Muscle layer of colon (tissue), 2 donors: Measurements from ENCODE around the gene ARPC2.
A peak's percentile ranks its signal among the peaks of the same experiment; 100 is the strongest.

Source experiments
- H3K27ac ChIP-seq: one replicate; pipeline ENCODE4 v1.7.0; 2013; ENCODE audit warnings: low read depth, mild to moderate bottlenecking, low read length, moderate library complexity
- H3K27me3 ChIP-seq, 2 donors: one replicate each; pipeline ENCODE4 v1.7.0; 2013; ENCODE audit warnings: low read length in 2 of 2, mild to moderate bottlenecking in 2 of 2; ENCODE audit not compliant: insufficient read depth in 2 of 2, control insufficient read depth in 1 of 2
- H3K36me3 ChIP-seq: one replicate; pipeline ENCODE4 v1.7.0; 2013; ENCODE audit warnings: mild to moderate bottlenecking, low read length; ENCODE audit not compliant: insufficient read depth
- H3K4me1 ChIP-seq: one replicate; pipeline ENCODE4 v1.7.0; 2013; ENCODE audit warnings: mild to moderate bottlenecking, low read length; ENCODE audit not compliant: insufficient read depth
- H3K4me3 ChIP-seq, 2 donors: one replicate each; pipeline ENCODE4 v1.7.0; 2013; ENCODE audit warnings: low read length in 2 of 2, low read depth in 1 of 2, mild to moderate bottlenecking in 1 of 2, moderate library complexity in 1 of 2
- H3K9ac ChIP-seq: one replicate; pipeline ENCODE4 v1.7.0; 2013; ENCODE audit warnings: low read length
- H3K9me3 ChIP-seq: one replicate; pipeline ENCODE4 v1.7.0; 2013; ENCODE audit warnings: mild to moderate bottlenecking, low read length
- donor health status: abdominal sarcoma.
- donor health status: Adenocarcinoma of cecum.

ARPC2 gene

DNA sequence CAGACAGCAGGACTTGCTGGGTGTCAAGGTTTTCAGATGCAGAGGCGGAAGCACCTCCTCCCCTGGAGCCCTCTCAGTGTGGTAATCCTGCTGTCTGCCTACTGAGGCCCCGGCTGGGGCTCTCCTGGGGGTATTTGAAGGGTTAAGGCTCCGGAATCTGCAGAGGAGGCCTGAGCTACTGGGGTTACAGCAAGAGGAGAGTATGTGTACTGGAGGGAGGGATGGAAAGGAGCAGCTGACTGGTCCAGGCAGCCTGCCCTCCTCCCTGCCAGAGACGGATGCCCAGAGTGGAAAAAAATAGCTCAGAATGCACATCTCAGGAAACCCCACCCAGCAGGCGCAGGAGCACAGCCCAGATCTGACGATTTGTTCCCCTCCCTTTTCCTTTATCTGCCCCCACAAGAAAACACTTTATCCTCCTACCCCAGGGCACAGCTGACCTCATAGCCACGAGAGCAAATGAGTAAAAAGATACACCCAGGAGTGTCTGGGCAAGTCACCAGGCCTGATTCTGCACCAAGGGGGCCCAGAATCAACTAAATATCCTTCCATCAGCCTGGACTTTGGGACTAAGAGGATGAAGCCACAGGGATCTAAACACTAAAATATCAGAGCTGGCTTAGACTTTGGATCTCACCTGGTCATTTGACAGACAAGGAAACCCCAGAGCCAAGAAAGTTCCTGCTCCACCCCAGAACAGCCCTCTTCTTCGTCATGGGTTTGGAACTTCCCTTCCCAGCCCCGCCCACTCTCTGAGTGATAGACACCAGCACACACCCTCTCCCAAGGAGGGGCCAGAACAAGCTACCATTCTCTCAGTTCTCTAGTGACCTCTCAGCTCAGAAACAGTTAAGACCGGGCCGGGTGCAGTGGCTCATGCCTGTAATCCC, 69.8 kb downstream of the ARPC2 start:
- Histone ChIP-seq H3K36me3 (no peaks in the 10 kb centered on the region), H3K27ac (peak overlapping the region; percentile 88), H3K27me3 (no peaks in the 10 kb centered on the region), H3K4me3 (peak overlapping the region; percentile 33 to 71), H3K9ac (peak overlapping the region; percentile 69), H3K4me1 (peaks cover 89% of the 10 kb centered on the region), H3K9me3 (no peaks in the 10 kb centered on the region)

DNA sequence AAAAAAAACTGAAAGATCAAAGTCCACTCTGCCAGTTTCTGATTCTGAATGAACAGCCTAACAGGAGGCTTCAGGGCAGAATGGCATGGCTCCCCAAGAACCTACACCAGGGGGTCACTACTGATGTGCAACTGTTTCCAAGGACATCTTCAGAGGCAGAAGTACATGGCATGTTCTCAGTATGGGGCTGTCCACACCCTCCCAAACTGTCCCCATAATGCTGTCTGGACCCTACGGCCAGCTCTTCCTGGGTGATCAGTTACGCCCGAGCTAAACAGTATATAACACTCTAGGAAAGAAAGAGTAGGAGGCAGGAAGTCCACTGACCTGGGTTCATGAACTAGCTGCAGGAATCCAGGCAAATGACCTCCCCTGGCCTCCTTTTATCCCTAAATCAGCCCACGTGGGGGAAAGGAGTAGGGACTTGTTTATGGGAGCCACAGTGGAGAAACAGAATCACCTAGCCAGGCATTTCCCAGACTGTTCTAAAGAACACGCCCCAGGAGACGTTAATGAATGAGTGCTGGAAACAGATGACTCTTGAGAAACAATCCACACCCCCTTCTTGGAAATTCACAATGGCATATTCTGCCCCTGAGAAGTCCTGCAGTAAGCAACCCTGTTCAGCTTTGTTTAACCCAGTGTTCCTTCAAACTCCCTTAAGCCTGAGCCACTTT, 72.8 kb downstream of the ARPC2 start:
- H3K4me1 ChIP-seq = peaks cover 67% of the 10 kb centered on the region
- H3K9ac ChIP-seq = peak overlapping the region; percentile 97
- no peaks in the 10 kb centered on the region for H3K36me3 ChIP-seq

DNA sequence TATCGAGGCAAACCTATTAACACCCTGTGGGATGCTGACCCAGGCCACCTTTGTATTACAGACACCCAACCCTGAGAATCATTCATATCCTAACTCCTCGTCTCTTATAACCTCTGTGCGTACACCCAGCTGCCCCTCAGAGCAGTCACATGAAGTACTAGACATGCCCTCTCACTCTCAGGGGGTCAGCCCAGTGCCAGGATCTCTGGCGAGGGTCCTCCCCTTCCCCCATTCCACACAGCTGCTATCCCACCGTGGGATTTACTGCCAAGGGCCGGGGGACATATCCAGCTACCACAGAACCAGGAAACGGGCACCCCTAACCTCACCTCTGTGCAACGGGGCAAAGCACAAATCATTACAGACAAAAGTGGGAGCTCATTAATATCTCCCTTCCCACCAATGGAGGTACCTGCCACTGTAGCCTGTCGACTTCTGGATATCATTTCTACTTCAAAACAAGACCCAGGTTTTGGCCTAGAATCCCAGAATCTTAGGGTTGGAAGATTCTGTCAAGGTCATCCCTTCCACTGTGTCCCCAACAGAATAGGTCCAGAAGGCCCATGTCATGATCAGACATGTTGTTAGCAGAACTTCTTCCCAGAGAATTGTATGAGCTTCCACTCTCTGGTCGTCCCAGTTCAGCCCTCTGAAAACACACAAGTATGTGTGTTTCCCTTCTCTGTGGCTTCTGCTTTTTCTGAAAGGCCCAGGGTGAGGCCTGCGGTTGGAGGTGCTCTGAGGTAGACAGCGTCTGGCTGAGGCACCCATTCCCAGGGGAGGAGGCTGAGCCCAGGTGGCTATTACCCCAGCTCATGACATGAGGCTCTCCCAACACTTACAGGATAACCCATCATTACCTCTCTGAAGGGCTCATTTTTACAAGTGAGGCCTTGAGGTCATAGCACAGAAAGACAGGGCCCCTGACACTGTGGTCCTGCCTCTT, 73.6 kb downstream of the ARPC2 start:
- H3K4me3 ChIP-seq = peak overlapping the region; percentile 84 to 91
- H3K27ac ChIP-seq = peak overlapping the region; percentile 97
- peak overlapping the region; percentile 97 for H3K9ac ChIP-seq
- no peaks in the 10 kb centered on the region for H3K36me3 ChIP-seq
- H3K4me1 ChIP-seq = peaks cover 59% of the 10 kb centered on the region
- no peaks in the 10 kb centered on the region for H3K27me3 ChIP-seq
- no peaks in the 10 kb centered on the region for H3K9me3 ChIP-seq

More for the DNA sequence above, 72.8 kb downstream of the ARPC2 start:
- Histone ChIP-seq H3K27me3 (no peaks in the 10 kb centered on the region), H3K9me3 (no peaks in the 10 kb centered on the region), H3K27ac (peak overlapping the region; percentile 97), H3K4me3 (peak overlapping the region in 1 of 2 donors; percentile 84)

DNA sequence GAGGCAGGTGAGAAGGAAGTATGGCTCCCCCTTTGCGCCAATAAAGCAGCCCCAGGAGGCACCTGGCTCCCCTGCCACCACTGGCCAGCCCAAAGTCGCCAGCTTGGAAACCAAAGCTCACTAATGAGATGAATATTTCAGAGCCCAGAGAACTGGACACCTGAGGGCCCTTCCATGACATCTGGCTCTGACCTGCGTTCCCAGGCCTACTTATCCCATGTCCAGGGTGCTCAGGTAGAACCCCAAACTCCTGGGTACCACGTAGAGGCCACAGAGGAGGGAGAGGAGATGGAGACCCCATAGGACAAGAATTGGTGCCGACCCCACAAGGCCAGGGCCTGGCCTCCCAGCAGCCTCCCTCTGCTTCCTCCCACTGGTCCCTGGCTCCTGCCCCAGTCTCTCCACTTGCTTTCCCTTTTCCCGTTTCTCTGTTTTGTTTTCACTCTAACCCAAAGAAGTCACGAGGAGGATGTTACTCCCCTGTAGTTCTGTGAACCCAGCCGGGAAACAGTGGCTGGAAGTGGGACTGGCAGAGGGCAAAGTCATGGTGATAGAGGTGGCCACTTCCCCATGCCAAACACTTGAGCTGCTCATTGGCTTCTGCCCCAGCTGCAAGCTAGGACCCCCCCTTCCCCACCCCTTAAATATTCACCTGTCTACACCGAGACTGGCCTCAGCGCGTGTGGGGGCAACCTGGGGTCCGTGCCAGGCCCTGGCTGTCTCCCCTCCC, 74.5 kb downstream of the ARPC2 start:
- Histone ChIP-seq H3K9ac (peak overlapping the region; percentile 97), H3K4me3 (peak overlapping the region; percentile 84 to 91), H3K4me1 (peaks cover 50% of the 10 kb centered on the region), H3K27ac (peak overlapping the region; percentile 97), H3K27me3 (no peaks in the 10 kb centered on the region), H3K9me3 (no peaks in the 10 kb centered on the region), H3K36me3 (no peaks in the 10 kb centered on the region)

DNA sequence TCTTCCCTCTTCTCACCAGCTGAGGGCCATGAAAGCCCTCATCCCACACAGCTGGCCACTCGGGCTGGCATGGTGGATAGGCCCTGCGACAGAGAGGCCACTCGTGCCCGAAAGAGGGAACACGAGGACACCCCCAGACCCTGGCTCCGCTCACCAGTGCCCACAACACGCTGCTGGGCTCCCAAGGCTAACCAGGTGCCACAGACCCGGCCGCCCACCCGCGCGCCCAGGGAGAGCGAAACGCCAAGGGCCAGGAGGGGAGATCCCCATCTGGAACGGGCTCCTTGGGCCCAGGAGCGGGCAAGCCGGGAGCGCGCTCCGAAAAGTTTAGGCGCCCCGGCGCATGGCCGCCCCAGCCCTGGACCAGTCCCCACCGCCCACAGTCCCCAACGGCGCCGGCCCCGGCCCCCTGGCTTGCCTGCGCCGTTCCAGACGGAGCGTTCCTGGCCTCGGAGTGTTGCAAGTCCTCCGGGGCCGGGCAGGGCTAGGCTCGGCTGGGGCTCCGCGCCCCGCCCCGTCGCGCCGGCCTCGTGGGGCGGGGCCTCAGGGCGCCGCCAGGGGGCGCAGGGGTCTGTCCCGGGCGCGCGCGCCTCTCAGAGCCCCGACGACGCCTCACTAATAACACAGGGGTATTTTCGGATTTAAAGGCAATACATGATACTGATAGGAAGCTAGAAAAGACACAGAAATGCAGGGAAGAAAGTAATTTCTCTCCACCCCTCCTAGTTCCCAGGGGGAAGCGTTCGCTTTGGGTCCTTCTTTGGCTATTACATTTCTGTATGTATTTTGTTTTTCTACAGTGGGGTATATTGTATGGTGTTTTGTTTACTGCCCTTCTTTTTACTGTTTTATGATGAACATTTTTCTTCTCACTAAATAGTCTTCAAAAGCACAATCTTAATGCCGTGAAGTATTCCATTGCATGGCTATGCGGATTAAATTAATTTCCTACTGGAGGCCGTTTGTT, 75.3 kb downstream of the ARPC2 start, which contains the start of gene TMBIM1:
TSS of gene TMBIM1 (minus strand) at position 456 of the 967 bp plus-strand sequence. CDS start 10,362 bp downstream, outside the sequence.
- peaks cover 46% of the 10 kb centered on the region for H3K4me1 ChIP-seq
- no peaks in the 10 kb centered on the region for H3K36me3 ChIP-seq
- peak within 1 kb of the TSS; percentile 97 for H3K9ac ChIP-seq
- H3K9me3 ChIP-seq = no peaks in the 10 kb centered on the region
- H3K27ac ChIP-seq = peak within 1 kb of the TSS; percentile 97
- H3K27me3 ChIP-seq = no peaks in the 10 kb centered on the region
- H3K4me3 ChIP-seq = peak within 1 kb of the TSS; percentile 84 to 91

DNA sequence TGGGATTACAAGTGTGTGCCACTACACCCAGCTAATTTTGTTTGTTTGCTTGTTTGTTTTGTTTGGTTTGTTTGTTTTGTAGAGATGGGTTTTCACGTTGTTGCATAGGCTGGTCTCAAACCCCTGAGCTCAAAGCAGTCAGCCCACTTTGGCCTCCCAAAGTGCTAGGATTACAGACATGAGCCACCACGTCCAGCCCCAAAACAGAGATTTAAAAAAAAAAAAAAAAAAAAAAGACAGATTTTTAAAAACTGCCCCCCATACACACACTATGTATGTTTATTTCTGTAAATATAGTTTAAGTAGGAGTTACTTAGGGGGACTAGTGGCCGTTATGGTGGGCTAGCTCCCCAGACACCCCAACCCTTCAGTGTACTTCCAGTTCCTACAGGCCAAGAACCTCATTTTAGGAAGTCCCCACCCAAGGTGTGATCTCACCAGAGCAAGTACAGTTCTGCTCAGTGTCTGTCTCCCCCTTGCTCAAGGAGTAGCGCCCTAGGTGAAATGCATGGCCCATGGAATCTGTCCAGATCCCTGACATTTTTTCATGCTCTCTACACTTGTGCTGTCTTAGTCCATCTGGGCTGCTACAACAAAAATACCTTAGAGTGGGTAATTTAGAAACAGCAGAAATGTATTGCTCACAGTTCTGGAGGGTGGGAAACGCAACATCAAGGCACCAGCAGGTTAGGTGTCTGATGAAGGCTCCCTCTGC, 76.9 kb downstream of the ARPC2 start:
- Histone ChIP-seq H3K9ac (no peak overlapping the region), H3K9me3 (no peaks in the 10 kb centered on the region), H3K27me3 (no peaks in the 10 kb centered on the region), H3K4me1 (peaks cover 34% of the 10 kb centered on the region), H3K36me3 (no peaks in the 10 kb centered on the region), H3K4me3 (no peak overlapping the region), H3K27ac (no peak overlapping the region)

DNA sequence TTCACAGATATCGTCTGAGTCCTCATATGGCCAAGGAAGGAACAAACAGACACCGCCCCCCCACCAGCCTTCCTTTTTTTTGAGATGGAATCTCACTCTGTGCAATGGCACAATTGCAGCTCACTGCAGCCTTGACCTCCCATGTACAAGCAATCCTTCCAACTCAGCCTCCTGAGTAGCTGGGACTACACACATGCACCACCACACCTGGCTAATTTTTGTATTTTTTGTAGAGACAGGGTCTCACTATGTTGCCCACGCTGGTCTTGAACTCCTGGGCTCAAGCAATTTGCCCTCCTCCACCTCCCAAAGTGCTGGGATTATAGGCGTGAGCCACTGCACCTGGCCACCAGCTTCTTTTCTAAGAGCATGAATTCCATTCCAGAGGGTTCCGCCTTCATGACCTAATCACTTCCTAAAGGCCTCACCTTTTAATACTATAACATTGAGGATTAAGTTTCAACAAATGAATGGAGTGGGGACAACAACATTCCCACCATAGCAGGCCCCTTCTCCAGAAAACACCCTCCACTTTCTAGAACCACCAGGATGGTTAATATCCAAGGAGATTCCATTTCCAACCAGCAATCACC, 77.5 kb downstream of the ARPC2 start:
- peaks cover 28% of the 10 kb centered on the region for H3K4me1 ChIP-seq
- H3K36me3 ChIP-seq = no peaks in the 10 kb centered on the region
- H3K27ac ChIP-seq = no peak overlapping the region
- no peaks in the 10 kb centered on the region for H3K27me3 ChIP-seq
- no peaks in the 10 kb centered on the region for H3K9me3 ChIP-seq
- H3K4me3 ChIP-seq = no peak overlapping the region
- H3K9ac ChIP-seq = no peak overlapping the region

DNA sequence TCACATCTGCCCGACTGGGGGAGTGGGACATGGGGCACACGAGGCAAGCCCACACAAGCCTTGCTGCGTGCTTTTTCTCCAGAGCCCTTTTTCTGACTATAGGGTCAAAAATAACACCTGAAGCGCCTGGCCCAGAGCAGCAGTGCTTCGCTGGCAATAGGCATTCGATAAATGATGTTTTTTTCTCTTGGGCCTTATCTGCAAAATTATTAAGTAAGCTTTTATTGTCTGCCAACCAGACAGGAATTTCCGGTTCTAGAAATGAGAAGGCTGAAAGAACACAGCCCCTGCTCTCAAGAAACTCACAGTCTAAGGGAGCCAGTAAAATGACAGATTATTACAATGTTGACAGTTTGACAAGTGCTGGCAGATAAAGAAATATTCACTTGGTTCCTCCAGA, 78.0 kb downstream of the ARPC2 start:
- no peaks in the 10 kb centered on the region for H3K27me3 ChIP-seq
- H3K9ac ChIP-seq = no peak overlapping the region
- H3K4me1 ChIP-seq = peaks cover 23% of the 10 kb centered on the region
- H3K4me3 ChIP-seq = no peak overlapping the region
- H3K9me3 ChIP-seq = no peaks in the 10 kb centered on the region
- H3K27ac ChIP-seq = no peak overlapping the region
- no peaks in the 10 kb centered on the region for H3K36me3 ChIP-seq

DNA sequence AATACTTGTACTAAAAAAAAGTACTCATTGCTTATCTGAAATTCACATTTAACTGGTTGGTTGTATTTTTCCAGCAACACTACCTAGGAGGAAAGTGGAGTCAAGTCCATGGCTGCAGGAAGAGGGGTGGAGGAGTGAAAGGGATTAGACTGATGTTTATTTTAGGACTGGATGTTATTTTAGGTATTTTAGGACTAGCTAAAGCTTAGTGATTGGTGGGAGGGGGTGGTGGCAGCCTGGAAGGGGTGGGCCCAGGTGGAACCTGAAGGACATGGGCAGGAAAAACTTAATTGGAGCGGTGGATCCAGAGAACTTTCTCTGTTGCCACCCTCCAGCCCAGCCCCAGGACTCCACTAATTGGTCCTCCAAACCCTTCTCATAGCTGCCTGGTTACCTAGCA, 79.2 kb downstream of the ARPC2 start:
- Histone ChIP-seq H3K27ac (no peak overlapping the region), H3K36me3 (no peaks in the 10 kb centered on the region), H3K4me1 (peaks cover 11% of the 10 kb centered on the region), H3K9me3 (no peaks in the 10 kb centered on the region), H3K4me3 (no peak overlapping the region), H3K27me3 (no peaks in the 10 kb centered on the region), H3K9ac (no peak overlapping the region)
